T-helper 22 cell (primary cell): ENCODE measurements around the gene CFC1B.
"Not testable (repeated sequence)": the region's sequence is repeated elsewhere in the genome, so short reads cannot be mapped to it uniquely, and the experiment has no call there.

ENCODE experiments used
- DNase-seq: peaks from one replicate; pipeline ENCODE4 v3.0.0-alpha.2; 2020; ENCODE audit warnings: low read depth

The CFC1B gene

DNA sequence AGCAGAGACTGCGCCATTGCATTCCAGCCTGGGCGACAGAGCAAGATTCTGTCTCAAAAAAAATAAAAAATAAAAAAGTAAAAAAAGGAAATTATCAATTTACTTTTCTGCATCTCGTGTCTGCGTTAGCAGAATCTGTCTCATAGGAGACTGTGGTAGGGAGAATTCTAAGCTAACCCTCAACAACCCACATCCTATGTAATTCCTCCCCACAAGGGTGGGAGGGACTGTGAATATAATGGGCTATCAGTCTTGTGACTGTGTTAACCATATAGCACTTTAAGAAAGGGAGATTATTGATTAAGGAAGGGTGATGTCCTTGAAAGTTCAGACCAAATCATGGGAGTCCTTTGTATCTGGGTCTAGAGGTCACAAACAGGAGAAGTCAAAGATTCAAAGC is 45.1 kb downstream of the CFC1B start:
- not testable (repeated sequence) for DNase-seq

GRCh38 chr2:130571929-130572328 is 50.9 kb downstream of the CFC1B start:
- not testable (repeated sequence) for DNase-seq

GRCh38 chr2:130574230-130574629 is 53.2 kb downstream of the CFC1B start:
- DNase-seq, result not testable (repeated sequence)

GRCh38 chr2:130576209-130576784 is 55.3 kb downstream of the CFC1B start:
- DNase-seq, result not testable (repeated sequence)

- not testable (repeated sequence) for DNase-seq
Measured at GRCh38 chr2:130577559-130577958, 56.5 kb downstream of the CFC1B start.
